ENCODE results near the gene FAM53A.

GRCh38 chr4:1625600-1626138, 58.4 kb downstream of the FAM53A start:
- TF ChIP-seq CTCF (conservative IDR thresholded peaks at IDR 0.05; ENCODE audit: low read depth, low read length) (no peak), EZH2 (IDR thresholded peaks at IDR 0.05; ENCODE audit: borderline replicate concordance, low read depth, low read length, poor library complexity, severe bottlenecking) (no peak)
